Natural killer cell (primary cell): ENCODE measurements around the gene GALK1. TPM values are rescaled to one million over a fixed set of nuclear protein-coding genes. Genes with fewer than 3 reads are reported as not detected.

Source experiments
- ATAC-seq, 3 donors: fragments of 150-1000 bp in 2 of 3; fragments of 200-7000 bp in 1 of 3; cut with Tn5 transposase; 1 replicate in 1 of 3; 2 replicates in 2 of 3; pipeline ENCODE4 v1.10.0; 2021; ENCODE audit warnings: mild to moderate bottlenecking in 2 of 3, moderate library complexity in 2 of 3
- DNase-seq, 2 donors: peaks; one replicate each; pipeline versions ENCODE4 v3.0.0 to v3.0.0-alpha.2; 2013 to 2021; ENCODE audit warnings: mixed read lengths in 1 of 2
- H3K27ac ChIP-seq: one replicate; pipeline ENCODE4 v1.5.1; 2013; ENCODE audit warnings: mild to moderate bottlenecking, low read length
- H3K27me3 ChIP-seq: one replicate; pipeline ENCODE4 v1.6.1; 2013; ENCODE audit warnings: low read length; ENCODE audit not compliant: control insufficient read depth, insufficient read depth
- H3K36me3 ChIP-seq: one replicate; pipeline ENCODE4 v1.6.1; 2013; ENCODE audit warnings: low read length; ENCODE audit not compliant: control insufficient read depth, insufficient read depth
- H3K4me1 ChIP-seq: one replicate; pipeline ENCODE4 v1.6.1; 2013; ENCODE audit warnings: low read length; ENCODE audit not compliant: control insufficient read depth, insufficient read depth
- H3K4me3 ChIP-seq: one replicate; pipeline ENCODE4 v1.5.1; 2013; ENCODE audit warnings: low read length
- H3K9me3 ChIP-seq: one replicate; pipeline ENCODE4 v1.6.1; 2013; ENCODE audit warnings: low read length; ENCODE audit not compliant: control insufficient read depth, insufficient read depth
- H3K27ac Mint-ChIP-seq, 2 donors: one replicate each; pipeline ENCODE4 v1.8.0; 2022; ENCODE audit warnings: mild to moderate bottlenecking in 2 of 2, mixed read lengths in 2 of 2, moderate library complexity in 1 of 2
- H3K27me3 Mint-ChIP-seq, 2 donors: one replicate each; pipeline ENCODE4 v1.8.0; 2022; ENCODE audit warnings: low read depth in 2 of 2, mixed read lengths in 2 of 2
- H3K36me3 Mint-ChIP-seq: one replicate; pipeline ENCODE4 v1.8.0; 2022; ENCODE audit warnings: mixed read lengths
- H3K4me1 Mint-ChIP-seq, 2 donors: one replicate each; pipeline ENCODE4 v1.8.0; 2022; ENCODE audit warnings: mixed read lengths in 2 of 2
- H3K4me3 Mint-ChIP-seq: one replicate; pipeline ENCODE4 v1.8.0; 2022; ENCODE audit warnings: mild to moderate bottlenecking, moderate library complexity, mixed read lengths
- H3K9me3 Mint-ChIP-seq, 2 donors: one replicate each; pipeline ENCODE4 v1.8.0; 2022; ENCODE audit warnings: mixed read lengths in 2 of 2
- WGBS: methylation state at CpG from one replicate; pipeline ENCODE4 v1.1.7; 2013; ENCODE audit warnings: missing lambda C conversion rate; ENCODE audit not compliant: insufficient coverage; 5-methylcytosine and 5-hydroxymethylcytosine counted together
- intact Hi-C: fragments of 100-400 bp; cut with micrococcal nuclease; formaldehyde crosslinking; loops from one replicate; pipeline ENCODE4 v1.14.2; 2022
- total RNA-seq, 4 donors: library from RNA; stranded (reverse); fragments of 120-200 nt in 1 of 4; gene quantifications; one replicate each; pipeline versions ENCODE4 v1.2.3 to v1.2.4, GENCODE V29; 2013 to 2022
- TF ChIP-seq, protein P1 (sequence below): fragments of 200-600 bp; IDR thresholded peaks from one replicate; pipeline ENCODE4 v1.8.0; 2022; ENCODE audit warnings: antibody characterized with exemption

GALK1 gene
- total RNA-seq, 3 donors from 2014 or later (not counting 1 experiment from before 2014, with no cell fraction given), result 11.9 to 15.9 (median 12.6) TPM

DNA sequence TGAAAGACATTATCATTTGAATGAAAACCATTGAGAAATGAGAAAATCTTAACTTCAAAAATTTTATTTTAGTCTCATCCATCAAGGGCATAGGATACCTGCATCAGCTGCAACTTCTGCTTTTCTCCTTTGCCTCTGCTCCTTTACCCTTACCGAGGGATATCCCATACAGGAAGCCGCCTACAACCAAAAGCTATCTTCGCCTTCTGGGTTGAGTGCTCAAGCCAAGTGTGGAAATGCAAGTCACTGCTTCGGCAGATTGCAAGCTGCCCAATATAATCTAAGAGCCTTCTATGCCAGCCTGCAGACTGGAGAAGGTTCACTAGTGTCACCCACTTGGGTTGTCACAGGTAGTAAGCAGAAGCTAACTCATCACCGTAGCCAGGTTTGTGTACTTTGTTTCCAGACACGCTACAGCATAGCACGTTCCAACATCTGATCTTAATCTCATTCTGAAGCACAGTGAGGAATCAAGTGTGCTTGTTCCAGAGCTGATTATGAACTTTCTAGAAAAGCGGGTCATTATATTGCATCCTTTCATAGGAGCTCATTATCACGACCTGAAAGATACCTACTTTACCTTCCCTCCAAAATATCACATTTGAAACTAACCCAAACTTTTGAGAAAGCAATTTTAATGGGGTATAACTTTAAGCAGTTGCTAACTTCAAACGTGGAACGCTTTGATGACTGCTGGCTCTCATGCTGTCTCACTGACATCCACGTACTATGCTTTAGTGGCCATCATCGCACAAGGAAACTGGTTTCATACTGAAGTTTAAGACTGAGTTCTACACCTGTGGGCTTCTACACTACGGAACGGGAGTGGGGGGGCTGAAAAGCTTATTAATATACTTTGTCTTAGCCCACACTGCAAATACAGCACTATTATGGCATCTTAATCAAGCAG, 11.6 kb upstream of the GALK1 start:
- H3K9me3 ChIP-seq, result no peaks in the 10 kb centered on the region
- H3K27ac ChIP-seq, result peak overlapping the region; percentile 42
- intact Hi-C loops, result loop anchor here (5.0 kb wide), 1 partner anchor 66 kb away; the partner anchor contains the start of gene UNC13D
- H3K36me3 ChIP-seq, result peaks cover 44% of the 10 kb centered on the region
- peaks cover 31% of the 10 kb centered on the region for H3K4me1 ChIP-seq
- H3K27me3 Mint-ChIP-seq, result peaks cover 0 to 4% of the 10 kb centered on the region in 2 donors
- H3K36me3 Mint-ChIP-seq, result peaks cover 29% of the 10 kb centered on the region
- H3K4me3 Mint-ChIP-seq, result peak overlapping the region; percentile 99
- no peaks in the 10 kb centered on the region for H3K27me3 ChIP-seq
- H3K4me1 Mint-ChIP-seq, result peaks cover 46 to 54% of the 10 kb centered on the region in 2 donors
- H3K9me3 Mint-ChIP-seq, result no peaks in the 10 kb centered on the region
- WGBS, result 30% methylated on average over 13 of the region's 15 CpGs
- DNase-seq (peak; percentile 31 to 58), ATAC-seq (peak in 1 of 3 donors; percentile 0)
- H3K4me3 ChIP-seq, result peak overlapping the region; percentile 93
- peak overlapping the region; percentile 95 to 99 for H3K27ac Mint-ChIP-seq
- TF ChIP-seq, protein P1, sequence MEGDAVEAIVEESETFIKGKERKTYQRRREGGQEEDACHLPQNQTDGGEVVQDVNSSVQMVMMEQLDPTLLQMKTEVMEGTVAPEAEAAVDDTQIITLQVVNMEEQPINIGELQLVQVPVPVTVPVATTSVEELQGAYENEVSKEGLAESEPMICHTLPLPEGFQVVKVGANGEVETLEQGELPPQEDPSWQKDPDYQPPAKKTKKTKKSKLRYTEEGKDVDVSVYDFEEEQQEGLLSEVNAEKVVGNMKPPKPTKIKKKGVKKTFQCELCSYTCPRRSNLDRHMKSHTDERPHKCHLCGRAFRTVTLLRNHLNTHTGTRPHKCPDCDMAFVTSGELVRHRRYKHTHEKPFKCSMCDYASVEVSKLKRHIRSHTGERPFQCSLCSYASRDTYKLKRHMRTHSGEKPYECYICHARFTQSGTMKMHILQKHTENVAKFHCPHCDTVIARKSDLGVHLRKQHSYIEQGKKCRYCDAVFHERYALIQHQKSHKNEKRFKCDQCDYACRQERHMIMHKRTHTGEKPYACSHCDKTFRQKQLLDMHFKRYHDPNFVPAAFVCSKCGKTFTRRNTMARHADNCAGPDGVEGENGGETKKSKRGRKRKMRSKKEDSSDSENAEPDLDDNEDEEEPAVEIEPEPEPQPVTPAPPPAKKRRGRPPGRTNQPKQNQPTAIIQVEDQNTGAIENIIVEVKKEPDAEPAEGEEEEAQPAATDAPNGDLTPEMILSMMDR, result no peak

DNA sequence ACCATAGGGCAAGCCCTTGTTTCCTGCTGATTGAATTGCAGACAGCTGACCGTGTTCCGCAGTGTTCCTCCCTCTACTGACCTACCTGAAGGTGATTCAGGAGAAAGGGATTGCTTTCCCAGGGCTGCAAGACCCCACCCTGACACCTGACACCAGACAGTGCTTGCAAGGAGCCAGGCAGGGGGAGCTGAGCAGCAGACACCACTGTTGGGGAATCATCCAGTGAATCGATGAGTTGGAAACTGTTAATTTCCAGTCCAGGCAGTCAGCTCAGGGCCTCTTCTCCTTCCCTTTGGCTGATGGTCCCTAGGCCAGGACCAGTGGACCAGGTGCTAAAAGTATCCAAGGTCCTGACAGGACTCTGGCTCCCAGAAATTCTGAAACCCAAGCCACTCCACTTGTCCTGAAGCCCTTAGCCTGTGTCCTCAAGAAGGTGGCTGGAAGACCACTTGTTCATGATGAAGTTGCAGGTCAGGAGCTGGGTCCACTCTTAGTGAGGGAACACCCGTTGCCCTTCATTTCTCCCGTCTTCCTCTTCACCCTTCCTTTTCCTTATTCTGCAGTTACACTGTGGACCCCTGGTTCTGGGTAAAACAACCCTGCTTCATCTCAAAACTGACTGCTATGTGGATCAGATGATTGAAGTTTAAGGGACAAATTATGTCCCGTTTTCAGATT, 10.1 kb upstream of the GALK1 start:
- H3K27me3 Mint-ChIP-seq, result peaks cover 0 to 4% of the 10 kb centered on the region in 2 donors
- peaks cover 29% of the 10 kb centered on the region for H3K36me3 Mint-ChIP-seq
- peak overlapping the region; percentile 99 for H3K4me3 Mint-ChIP-seq
- ATAC-seq (no peak), DNase-seq (peak; percentile 25 to 38)
- Histone ChIP-seq H3K36me3 (peaks cover 44% of the 10 kb centered on the region), H3K27ac (peak overlapping the region; percentile 19), H3K9me3 (no peaks in the 10 kb centered on the region), H3K27me3 (no peaks in the 10 kb centered on the region), H3K4me1 (peaks cover 31% of the 10 kb centered on the region), H3K4me3 (no peak overlapping the region)
- WGBS, result 90% methylated on average over 5 of the region's 6 CpGs
- TF ChIP-seq, protein P1, result no peak
- intact Hi-C loops, result loop anchor here (5.0 kb wide), 1 partner anchor 67 kb away; the partner anchor contains the start of gene UNC13D
- H3K27ac Mint-ChIP-seq, result peak overlapping the region; percentile 95 to 99
- H3K9me3 Mint-ChIP-seq, result no peaks in the 10 kb centered on the region
- peaks cover 46 to 54% of the 10 kb centered on the region in 2 donors for H3K4me1 Mint-ChIP-seq

DNA sequence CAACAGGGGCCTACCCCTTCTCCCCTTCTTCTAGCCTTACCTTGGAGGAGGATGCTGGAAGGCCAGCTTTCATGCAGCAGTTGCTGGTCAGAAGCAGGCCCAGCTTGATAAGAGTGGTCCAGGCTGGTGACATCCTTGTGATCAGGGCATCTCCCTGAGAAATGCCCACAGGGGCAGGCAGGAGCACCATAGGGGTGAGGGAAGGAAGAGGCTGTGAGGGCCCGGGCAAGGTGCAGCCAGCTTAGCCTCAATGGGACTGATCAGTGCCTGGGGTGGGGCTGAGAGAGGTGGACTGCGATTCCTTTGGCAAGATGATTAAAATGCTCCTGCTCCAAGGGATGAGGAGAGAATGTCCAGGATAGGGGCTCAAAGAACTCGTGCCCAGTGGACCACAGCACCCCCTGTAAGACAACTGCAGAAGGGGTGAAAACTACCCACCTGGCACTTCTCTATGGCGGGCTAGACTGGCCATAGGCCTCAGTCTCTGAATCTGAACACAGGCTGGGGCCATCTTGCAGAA, 9.5 kb upstream of the GALK1 start:
- peaks cover 24% of the 10 kb centered on the region for H3K36me3 Mint-ChIP-seq
- H3K27me3 ChIP-seq, result no peaks in the 10 kb centered on the region
- peak in 1 of 2 donors; percentile 30 for DNase-seq
- H3K9me3 Mint-ChIP-seq, result no peaks in the 10 kb centered on the region
- peak overlapping the region; percentile 95 to 99 for H3K27ac Mint-ChIP-seq
- TF ChIP-seq, protein P1, result no peak
- H3K27me3 Mint-ChIP-seq, result peaks cover 0 to under 1% of the 10 kb centered on the region in 2 donors
- peaks cover 31% of the 10 kb centered on the region for H3K4me1 ChIP-seq
- no peak for ATAC-seq
- peak overlapping the region; percentile 55 for H3K4me3 Mint-ChIP-seq
- peaks cover 40 to 48% of the 10 kb centered on the region in 2 donors for H3K4me1 Mint-ChIP-seq
- H3K9me3 ChIP-seq, result no peaks in the 10 kb centered on the region
- H3K36me3 ChIP-seq, result peaks cover 44% of the 10 kb centered on the region
- intact Hi-C loops, result no loop called here
- 94% methylated on average over 4 of the region's 4 CpGs for WGBS
- H3K4me3 ChIP-seq, result no peak overlapping the region
- peak overlapping the region; percentile 17 for H3K27ac ChIP-seq
